A172 (cell line): Measurements from ENCODE around the gene BLID. TPM values are rescaled to one million over a fixed set of nuclear protein-coding genes. Genes with fewer than 3 reads are reported as not detected.
A peak's percentile ranks its signal among the peaks of the same experiment; 100 is the strongest.

Source experiments
- DNase-seq: peaks from one replicate; pipeline ENCODE4 v3.0.0-alpha.2; 2015; ENCODE audit warnings: low spot score
- total RNA-seq: library from RNA; depleted of rRNA; stranded (reverse); fragments of >200 nt; shearing (Covaris generic); gene quantifications from 2 replicates; pipeline ENCODE4 v1.2.3, GENCODE V29; 2014

The BLID gene
- total RNA-seq, 1 experiment from 2014 or later, result 1.5 TPM

- DNase-seq, result peak; percentile 62
Observed at GRCh38 chr11:122105044-122105758, 10.8 kb downstream of the BLID start.

GRCh38 chr11:122104341-122104740 is 11.7 kb downstream of the BLID start:
- peak; percentile 66 for DNase-seq

- DNase-seq, result no peak
Observed at GRCh38 chr11:122103726-122104125, 12.3 kb downstream of the BLID start.

- DNase-seq, result peak; percentile 41
Observed at GRCh38 chr11:122103321-122103720, 12.7 kb downstream of the BLID start.

- DNase-seq, result no peak
Observed at GRCh38 chr11:122102426-122102825, 13.6 kb downstream of the BLID start.

GRCh38 chr11:122101625-122102291 is 14.3 kb downstream of the BLID start:
- DNase-seq, result peak; percentile 67

- peak; percentile 43 for DNase-seq
Observed at GRCh38 chr11:122100756-122101080, 15.3 kb downstream of the BLID start.

GRCh38 chr11:122100037-122100755 is 15.8 kb downstream of the BLID start:
- peak; percentile 52 for DNase-seq

GRCh38 chr11:122099374-122100036 is 16.5 kb downstream of the BLID start:
- peak; percentile 55 for DNase-seq

GRCh38 chr11:122098261-122098980 is 17.6 kb downstream of the BLID start:
- no peak for DNase-seq

GRCh38 chr11:122097419-122098001 is 18.5 kb downstream of the BLID start:
- DNase-seq, result peak; percentile 45

GRCh38 chr11:122096272-122097112 is 19.5 kb downstream of the BLID start:
- DNase-seq, result no peak

- peak; percentile 63 for DNase-seq
Observed at GRCh38 chr11:122095681-122096262, 20.2 kb downstream of the BLID start.

- no peak for DNase-seq
Observed at GRCh38 chr11:122094836-122095235, 21.2 kb downstream of the BLID start.

- DNase-seq, result peak; percentile 48
Observed at GRCh38 chr11:122093731-122094275, 22.2 kb downstream of the BLID start.

- DNase-seq, result no peak
Observed at GRCh38 chr11:122091835-122092234, 24.2 kb downstream of the BLID start.

- no peak for DNase-seq
Observed at GRCh38 chr11:122089111-122089510, 26.9 kb downstream of the BLID start.

- DNase-seq, result no peak
Observed at GRCh38 chr11:122085712-122086111, 30.3 kb downstream of the BLID start.

GRCh38 chr11:122085264-122085663 is 30.8 kb downstream of the BLID start:
- peak; percentile 70 for DNase-seq

- DNase-seq, result no peak
Observed at GRCh38 chr11:122082205-122082604, 33.8 kb downstream of the BLID start.
